Subcutaneous adipose tissue (tissue), 4 donors: Measurements from ENCODE around the gene RTP3. TPM values are rescaled to one million over a fixed set of nuclear protein-coding genes. Genes with fewer than 3 reads are reported as not detected.

ENCODE experiments used
- total RNA-seq, 4 donors: library from RNA; depleted of rRNA; stranded (reverse); fragments of >200 nt; gene quantifications; one replicate each; pipeline ENCODE4 v1.1.0, GENCODE V29; 2016
- TF ChIP-seq, protein P1 (sequence below): fragments of 450-650 bp; IDR thresholded peaks from one replicate; pipeline ENCODE4 v1.5.1; 2016; ENCODE audit warnings: low read depth, mild to moderate bottlenecking, control low read depth, antibody characterized with exemption, moderate library complexity

RTP3 gene
- total RNA-seq, 4 donors from 2014 or later: not detected

DNA sequence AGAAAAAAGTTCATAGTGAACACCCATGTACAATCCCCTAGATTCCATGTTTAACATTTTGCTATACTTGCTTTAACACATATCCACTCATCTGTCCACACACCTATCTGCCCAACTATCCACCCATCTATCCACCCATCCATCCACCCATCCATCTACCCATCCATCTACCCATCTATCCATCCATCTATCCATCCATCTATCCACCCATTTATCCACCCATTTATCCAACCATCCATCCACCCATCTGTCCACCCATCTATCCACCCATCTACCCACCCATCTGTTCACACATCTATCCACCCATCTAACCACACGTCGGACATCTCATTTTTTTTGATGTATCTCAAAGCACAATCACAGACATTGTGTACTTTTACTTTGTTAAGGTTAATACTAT, 25.8 kb downstream of the RTP3 start:
- TF ChIP-seq, protein P1, sequence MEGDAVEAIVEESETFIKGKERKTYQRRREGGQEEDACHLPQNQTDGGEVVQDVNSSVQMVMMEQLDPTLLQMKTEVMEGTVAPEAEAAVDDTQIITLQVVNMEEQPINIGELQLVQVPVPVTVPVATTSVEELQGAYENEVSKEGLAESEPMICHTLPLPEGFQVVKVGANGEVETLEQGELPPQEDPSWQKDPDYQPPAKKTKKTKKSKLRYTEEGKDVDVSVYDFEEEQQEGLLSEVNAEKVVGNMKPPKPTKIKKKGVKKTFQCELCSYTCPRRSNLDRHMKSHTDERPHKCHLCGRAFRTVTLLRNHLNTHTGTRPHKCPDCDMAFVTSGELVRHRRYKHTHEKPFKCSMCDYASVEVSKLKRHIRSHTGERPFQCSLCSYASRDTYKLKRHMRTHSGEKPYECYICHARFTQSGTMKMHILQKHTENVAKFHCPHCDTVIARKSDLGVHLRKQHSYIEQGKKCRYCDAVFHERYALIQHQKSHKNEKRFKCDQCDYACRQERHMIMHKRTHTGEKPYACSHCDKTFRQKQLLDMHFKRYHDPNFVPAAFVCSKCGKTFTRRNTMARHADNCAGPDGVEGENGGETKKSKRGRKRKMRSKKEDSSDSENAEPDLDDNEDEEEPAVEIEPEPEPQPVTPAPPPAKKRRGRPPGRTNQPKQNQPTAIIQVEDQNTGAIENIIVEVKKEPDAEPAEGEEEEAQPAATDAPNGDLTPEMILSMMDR: no peak

- TF ChIP-seq, protein P1: no peak
Observed at GRCh38 chr3:46524008-46524407, 26.2 kb downstream of the RTP3 start.

GRCh38 chr3:46524832-46525231, 27.1 kb downstream of the RTP3 start:
- TF ChIP-seq, protein P1: no peak

DNA sequence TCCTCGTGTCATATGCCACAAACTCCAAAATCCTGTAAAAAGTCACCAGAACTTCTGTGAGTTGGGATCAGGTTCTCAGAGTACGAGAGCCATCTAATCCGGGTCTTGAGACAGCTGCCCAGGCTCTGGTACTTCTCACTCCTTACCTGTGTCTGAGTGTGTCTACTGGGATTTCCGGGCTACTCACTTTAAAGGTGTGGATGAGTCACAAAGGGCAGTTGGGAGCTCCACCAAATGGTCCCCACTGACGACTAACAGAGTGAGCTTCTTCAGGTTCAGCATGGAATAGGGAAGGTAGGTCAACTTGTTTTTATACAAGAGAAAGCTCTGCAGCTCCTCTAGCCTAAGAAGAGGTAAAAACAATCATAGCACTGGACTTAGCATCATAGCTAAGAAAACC, 29.5 kb downstream of the RTP3 start:
- TF ChIP-seq, protein P1: no peak

GRCh38 chr3:46533091-46533490, 35.3 kb downstream of the RTP3 start:
- TF ChIP-seq, protein P1: no peak

DNA sequence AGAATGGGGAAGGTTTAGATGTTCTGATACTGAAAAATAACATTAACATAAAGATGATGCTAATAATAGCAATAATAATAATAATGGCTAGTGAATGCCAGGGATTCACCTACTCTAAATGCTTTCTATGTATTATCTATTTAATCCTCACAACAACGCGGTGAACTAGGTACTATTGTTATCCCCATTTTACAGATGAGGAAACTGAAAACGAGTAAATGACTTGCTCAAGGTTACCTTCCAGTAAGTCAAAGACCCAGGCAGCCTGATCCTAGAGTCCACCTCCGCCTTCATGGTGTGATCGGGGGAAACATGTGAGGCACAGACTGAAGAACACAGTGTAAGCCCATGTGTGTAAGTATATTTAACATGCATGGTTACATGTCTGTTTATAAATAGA, 38.0 kb downstream of the RTP3 start:
- TF ChIP-seq, protein P1: no peak

DNA sequence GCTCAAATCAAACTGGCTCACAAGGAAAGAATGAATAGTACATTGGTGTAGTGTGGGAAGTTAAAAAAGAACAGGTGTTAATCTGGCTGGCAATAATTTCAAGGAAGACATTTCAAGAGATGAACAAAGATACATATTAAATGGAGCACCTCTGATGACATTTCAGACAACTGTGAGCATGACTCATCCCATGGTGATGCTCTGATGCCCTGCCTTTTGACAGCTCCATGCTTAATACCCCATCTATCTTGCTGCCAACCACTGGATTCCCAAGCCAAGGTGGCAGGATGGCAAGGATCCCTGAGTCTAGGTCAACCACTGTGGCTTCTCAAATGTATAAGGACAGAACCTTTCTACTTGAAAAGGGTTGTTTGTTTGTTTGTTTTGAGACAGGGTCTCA, 39.0 kb downstream of the RTP3 start:
- TF ChIP-seq, protein P1: no peak
